Measurements from ENCODE around the gene PPIF. TPM values are rescaled to one million over a fixed set of nuclear protein-coding genes. Genes with fewer than 3 reads are reported as not detected.

The PPIF gene
- total RNA-seq, 1 donor from 2014 or later = 18.8 TPM

DNA sequence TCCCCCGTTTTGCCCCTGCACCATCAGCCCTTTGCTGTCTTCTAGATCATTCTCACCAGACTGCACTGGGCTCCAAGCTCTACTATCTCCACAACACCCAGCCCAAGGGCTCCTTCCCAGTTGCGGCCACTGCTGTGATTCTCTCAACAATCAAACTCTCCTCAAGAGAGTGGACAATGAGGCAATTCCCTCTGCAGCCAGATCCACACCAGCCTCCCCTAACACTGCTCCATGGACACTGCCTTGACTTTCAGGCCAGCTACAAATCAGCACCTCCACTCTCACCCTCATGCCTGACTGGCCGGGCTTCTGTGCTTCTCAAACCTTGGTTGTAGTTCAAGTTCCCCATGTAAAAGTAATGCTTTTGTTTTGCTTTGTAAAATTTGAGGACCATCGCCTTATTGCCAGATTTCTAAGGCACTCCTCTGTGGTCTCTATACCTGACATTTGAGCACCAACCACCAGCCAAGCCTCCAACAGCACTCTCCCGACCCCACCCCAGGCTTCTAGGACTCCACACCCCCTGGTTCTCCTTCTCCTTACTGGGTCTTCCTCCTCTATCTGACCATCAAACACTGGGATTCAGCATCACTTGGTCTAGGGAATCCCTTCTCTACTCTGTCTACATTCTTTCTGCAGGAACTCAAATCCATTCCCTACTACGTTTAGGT is 45.4 kb downstream of the PPIF start:
- intact Hi-C loops (cut with DNase I) = no loop called here
- ATAC-seq (no peak), DNase-seq (ENCODE audit: low spot score) (peak; percentile 33)

DNA sequence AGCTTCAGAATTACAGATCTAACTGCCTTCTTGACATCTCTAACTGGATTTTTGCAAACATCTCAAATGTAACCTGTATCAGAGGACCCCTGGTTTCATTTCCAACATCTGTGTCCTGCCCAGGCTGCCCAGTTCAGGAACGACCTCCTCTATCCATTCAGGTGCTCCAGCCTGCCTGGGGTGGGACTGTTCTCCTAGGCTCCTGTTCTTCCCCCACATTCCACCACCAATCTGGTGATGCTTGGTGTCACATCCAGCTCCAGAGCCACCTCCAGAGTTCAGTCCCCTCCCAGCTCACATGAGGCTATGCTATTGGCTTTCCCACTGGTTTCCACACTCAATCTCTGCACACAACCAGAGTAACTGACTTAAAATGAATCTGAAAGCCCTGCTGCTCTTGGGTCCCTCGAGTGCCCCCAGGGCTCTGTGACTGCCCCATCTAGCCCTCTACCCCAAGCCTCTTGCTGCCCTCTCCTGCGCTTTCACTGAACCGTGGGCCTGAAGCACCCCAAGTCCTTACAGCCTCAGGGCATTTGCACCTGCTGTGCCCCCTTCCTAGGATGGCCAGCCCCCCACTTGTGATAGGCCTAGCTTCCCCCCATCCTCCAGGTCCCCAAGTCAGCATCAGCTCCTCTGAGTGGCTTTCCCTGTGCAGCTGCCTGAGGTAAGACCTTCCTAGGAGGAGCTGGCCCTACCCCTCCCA is 46.1 kb downstream of the PPIF start:
- ATAC-seq (no peak), DNase-seq (ENCODE audit: low spot score) (peak; percentile 43)
- intact Hi-C loops (cut with DNase I) = no loop called here

GRCh38 chr10:79393924-79394610 is 46.8 kb downstream of the PPIF start:
- intact Hi-C loops (cut with DNase I) = no loop called here
- peak; percentile 54 for DNase-seq (ENCODE audit: low spot score)
- ATAC-seq = no peak

- ATAC-seq (no peak), DNase-seq (ENCODE audit: low spot score) (peak; percentile 42)
- intact Hi-C loops (cut with DNase I) = no loop called here
Observed at GRCh38 chr10:79394664-79395063, 47.4 kb downstream of the PPIF start.

DNA sequence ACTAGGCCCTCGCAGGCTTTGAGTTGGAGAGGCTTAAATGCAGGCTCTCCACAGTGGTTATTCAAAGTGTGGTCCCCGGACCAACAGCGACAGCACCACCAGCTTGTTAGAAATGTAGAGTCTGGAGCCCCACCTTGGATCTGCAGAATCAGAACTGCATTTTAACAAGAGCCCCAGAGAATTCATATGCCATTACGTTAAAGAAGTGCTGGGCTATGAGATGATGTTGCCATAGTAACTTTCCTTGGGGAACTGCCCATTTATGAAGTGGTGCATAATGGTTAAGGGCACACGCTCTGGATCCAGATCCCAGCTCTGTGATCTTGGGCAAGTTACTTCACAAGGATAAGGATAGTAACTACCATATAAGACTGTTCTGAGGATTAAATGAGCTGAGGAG is 49.3 kb downstream of the PPIF start:
- DNase-seq (ENCODE audit: low spot score) (no peak), ATAC-seq (no peak)
- intact Hi-C loops (cut with DNase I) = no loop called here

DNA sequence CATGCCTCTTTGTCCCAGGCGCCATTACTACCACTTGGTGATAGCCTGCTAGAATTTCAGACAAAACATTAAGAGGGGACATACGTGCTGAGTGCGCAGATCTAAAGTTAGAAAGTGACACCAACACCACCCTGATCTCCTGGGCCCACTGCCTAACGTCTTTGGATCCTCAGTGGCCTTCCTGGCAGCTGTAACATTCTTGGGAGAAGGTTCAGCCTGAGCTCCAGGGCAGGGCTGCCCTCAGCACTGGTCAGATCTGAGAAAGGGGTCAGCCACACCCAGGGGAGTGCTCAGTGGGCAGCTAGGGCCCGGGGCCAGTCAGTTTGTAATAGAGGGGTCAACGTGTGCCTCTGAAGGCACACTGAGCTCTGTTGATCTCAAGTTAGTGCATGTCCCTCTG is 49.8 kb downstream of the PPIF start:
- DNase-seq (ENCODE audit: low spot score) (no peak), ATAC-seq (no peak)
- intact Hi-C loops (cut with DNase I) = no loop called here

DNA sequence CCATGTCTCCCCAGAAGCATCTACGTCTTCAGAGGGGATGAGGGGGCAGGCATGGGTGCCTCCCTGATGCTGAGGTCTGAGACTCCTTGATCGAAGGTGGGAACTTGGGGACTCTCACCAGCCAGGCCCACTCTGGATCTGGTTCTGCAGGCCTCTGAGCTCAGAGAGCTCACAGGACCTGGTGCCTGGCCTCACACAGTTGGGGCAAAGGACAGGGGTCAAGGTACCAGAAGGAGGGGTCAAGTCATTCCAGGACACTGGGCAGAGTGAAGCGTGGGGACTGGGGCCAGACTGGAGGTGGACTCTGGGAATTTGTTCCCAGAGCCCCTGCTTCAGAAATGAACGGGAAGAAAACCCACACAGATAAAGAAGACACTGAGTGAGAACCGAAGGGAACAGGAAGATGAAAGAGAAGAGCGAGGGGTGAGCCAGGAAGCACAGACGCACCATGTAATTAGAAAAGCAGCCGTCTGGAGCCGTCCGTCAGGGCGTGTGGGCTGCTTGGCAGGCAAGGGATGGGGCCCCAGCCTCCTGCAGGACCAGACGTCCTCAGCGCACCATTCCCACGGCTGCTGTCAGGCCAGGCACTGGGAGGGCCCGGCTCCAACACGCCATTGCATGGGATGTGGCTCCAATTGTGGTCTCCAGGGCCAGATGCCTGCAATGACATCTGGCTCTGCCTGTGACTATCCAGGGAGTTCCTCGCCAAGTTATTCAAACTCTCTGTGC is 50.5 kb downstream of the PPIF start:
- intact Hi-C loops (cut with DNase I) = no loop called here

DNA sequence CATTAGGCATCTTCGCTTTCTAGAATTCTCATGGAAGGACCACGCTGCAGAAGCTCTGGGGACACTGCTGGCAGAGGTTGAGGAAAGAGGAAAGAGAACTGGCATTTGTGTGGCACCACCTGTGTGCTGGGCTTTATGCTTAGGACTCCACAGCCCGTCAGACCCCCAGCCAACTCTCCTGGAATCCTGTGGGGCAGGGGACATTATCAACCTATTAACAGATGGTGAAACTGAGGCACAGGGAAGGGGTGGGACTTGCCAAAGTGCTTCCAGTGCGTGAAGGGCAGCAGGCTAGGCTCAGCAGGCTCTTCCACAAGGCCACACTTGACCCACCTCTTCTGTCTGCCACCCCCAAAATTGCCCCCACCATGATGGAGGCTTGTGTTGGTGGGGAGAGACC is 51.4 kb downstream of the PPIF start:
- ATAC-seq = no peak
- intact Hi-C loops (cut with DNase I) = no loop called here
- no peak for DNase-seq (ENCODE audit: low spot score)

More for the DNA sequence above, 50.5 kb downstream of the PPIF start:
- ATAC-seq (no peak), DNase-seq (ENCODE audit: low spot score) (no peak)

DNA sequence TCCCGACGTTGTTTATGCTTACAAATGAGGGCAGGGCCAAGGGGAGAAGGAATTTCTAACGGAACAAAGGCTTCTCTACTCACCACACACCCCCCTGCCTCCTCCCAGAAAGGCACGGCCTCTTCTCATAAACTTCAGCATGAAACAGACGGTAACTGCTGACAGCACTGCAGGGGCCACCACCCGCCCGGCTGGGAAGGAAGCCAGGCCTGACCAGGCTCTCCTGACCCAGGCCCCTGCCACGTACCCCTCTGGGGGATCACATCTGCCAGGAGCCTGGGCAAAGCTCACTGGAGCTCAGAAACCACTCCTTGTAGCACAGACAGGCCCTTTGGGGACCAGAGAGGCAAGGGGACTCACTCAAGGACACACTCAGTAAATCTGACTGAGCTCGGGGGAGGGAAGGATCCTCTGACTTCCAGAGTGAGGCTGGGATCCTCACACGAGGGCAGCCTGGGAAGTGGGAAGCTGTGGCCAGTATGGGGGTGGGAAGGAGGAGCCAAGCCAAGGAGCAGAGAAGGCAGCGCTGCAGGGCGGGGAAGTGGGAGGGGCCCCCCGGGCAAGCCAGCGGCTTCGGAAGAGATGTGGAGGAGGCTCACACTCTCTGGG is 52.1 kb downstream of the PPIF start:
- ATAC-seq (peak; percentile 82), DNase-seq (ENCODE audit: low spot score) (peak; percentile 95)
- intact Hi-C loops (cut with DNase I) = no loop called here

DNA sequence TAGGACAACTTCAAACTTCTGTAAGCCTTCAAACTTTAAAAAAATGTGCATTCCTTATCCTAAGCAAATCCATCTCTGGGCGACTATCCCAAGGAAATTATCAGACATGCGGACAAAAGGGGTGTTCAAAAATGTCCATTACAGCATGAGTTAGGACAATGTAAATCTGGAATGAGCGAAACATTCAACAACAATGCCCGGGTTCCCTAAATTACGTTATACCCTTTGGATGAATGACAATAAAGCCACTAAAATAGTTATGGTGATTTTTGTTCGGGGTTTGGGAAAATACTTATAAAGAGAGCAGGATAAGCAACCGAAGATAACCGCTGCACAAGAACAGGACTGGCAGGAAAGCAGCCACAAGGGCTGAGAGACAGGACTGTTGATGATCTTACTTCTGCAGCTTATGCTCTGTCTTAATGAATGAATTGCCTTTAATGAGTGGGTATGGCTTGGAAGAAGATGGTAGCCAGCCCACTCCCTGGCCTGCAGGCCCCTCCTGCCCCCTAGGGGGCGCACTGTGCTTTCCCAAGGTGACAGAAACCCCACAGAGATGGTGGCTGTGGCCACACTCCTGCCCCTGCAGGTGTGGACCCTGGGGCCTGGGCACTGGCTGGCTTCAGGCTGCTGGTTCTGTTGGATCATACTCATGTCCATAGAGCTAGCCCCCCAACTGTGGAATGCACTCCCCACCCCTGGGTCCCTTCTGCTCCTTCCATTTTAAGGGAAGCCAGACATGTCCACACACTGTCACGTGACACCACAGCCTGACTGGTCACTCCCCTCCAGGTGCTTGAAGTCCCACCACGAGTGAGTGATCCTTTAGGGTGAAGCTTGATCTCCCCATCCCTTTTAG is 53.1 kb downstream of the PPIF start:
- intact Hi-C loops (cut with DNase I) = no loop called here
- DNase-seq (ENCODE audit: low spot score) = no peak
- no peak for ATAC-seq

- peak; percentile 86 for DNase-seq (ENCODE audit: low spot score)
- intact Hi-C loops (cut with DNase I) = no loop called here
- ATAC-seq = peak; percentile 55
Observed at GRCh38 chr10:79401015-79401921, 54.0 kb downstream of the PPIF start.

- DNase-seq (ENCODE audit: low spot score) = no peak
- intact Hi-C loops (cut with DNase I) = no loop called here
- no peak for ATAC-seq
Observed at GRCh38 chr10:79402625-79402946, 55.3 kb downstream of the PPIF start.

DNA sequence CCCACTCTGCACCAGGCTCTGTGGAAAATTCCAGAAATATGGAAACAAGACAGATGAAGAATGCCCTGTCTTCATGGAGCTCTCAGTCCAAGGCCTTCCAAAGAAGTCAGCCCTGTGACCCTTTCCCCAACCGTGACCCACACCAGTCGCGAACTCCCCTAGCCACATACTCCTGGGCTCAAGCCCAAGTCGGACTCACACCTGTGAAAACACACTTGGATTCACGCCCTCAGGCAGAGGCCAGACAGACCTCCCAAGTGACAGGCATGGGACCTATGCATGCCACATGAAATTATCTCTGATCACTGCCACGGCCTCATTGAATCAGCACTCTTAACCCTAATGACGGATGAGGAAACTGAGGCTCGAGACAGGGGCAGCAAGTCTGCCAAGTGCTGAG is 55.7 kb downstream of the PPIF start:
- ATAC-seq (no peak), DNase-seq (ENCODE audit: low spot score) (peak; percentile 67)
- intact Hi-C loops (cut with DNase I) = no loop called here

GRCh38 chr10:79403441-79404230 is 56.4 kb downstream of the PPIF start:
- ATAC-seq (peak; percentile 32), DNase-seq (ENCODE audit: low spot score) (peak; percentile 83)
- intact Hi-C loops (cut with DNase I) = no loop called here

DNA sequence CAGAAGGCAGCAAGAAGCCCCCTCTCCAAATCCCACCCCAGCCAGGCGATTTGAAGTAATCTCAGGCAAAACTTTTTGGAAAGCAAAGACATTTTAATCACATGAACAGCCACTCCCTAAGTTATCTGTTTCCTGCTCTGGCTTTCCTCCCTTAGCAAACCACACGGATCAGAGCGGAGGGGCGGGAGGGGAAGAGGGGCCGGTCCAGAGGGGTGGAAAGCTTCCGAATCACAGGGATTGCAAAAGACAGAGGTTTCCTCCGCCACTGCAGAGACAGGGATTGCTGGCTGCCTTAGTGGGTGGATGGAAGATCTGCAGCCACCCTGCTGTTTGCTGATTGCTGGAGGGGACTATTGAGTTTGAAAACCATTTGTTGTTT is 57.0 kb downstream of the PPIF start:
- ATAC-seq (peak; percentile 64), DNase-seq (ENCODE audit: low spot score) (peak; percentile 83)
- intact Hi-C loops (cut with DNase I) = no loop called here

- no peak for ATAC-seq
- DNase-seq (ENCODE audit: low spot score) = peak; percentile 53
- intact Hi-C loops (cut with DNase I) = loop anchor here (5.0 kb wide), 1 partner anchor 38 kb away; no protein-coding TSS in a partner anchor
Observed at GRCh38 chr10:79404690-79405131, 57.4 kb downstream of the PPIF start.

Measured in sciatic nerve (tissue), 2 donors.